ENCODE results near the gene AGAP3. TPM values are rescaled to one million over a fixed set of nuclear protein-coding genes. Genes with fewer than 3 reads are reported as not detected.

AGAP3 gene
- total and polyA plus RNA-seq, 2 of the 4 experiments (the other 2 are of a cell fraction): 35.3 to 93.9 TPM

DNA sequence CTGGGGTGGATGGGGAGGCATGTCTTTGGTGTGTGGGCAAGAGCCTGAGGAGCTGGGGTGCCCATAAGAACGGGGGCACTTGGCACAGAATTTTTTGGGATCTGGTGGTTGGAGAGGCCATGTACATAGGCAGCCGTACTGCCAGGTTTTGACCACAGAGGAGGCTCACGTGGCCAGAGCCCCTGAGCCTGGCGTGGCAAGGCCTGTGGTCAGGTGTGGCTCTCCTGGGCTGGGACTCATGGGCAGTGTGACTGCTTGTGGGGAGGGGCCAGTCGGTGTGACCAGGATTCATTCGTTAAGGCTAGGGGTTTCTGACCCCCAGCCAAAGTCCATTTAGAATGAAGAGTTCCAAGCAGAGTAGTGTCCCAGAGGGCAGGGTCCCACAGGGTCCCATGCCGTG is 38.2 kb downstream of the AGAP3 start:
- H3K27ac ChIP-seq (ENCODE audit: insufficient read depth, low read length): no peak overlapping the region
- POLR2A ChIA-PET (ENCODE audit: unreplicated experiment): no interaction called here
- peaks cover 67% of the 10 kb centered on the region for H3K36me3 ChIP-seq (ENCODE audit: control insufficient read depth, insufficient read depth, low read length)
- no peak overlapping the region for H4K91ac ChIP-seq (ENCODE audit: insufficient read depth, low read depth, low read length)
- no peak overlapping the region for H3K23ac ChIP-seq (ENCODE audit: low read depth, low read length)
- H4K20me1 ChIP-seq (ENCODE audit: insufficient read depth, low read length): peaks cover 32% of the 10 kb centered on the region
- no peak overlapping the region for H2BK5ac ChIP-seq (ENCODE audit: low read depth, low read length, poor library complexity, severe bottlenecking)
- intact Hi-C loops (cut with micrococcal nuclease) (loop anchor here (1.0 to 5.0 kb wide), 2 partner anchors 48 to 178 kb away; no protein-coding TSS in a partner anchor), in situ Hi-C loops (cut with MboI; ENCODE audit: low sequenced_read_pairs) (loop anchor here (10.0 to 25.0 kb wide), 2 partner anchors 180 to 337 kb away; no protein-coding TSS in a partner anchor), dilution Hi-C loops (cut with HindIII; ENCODE audit: low sequenced_read_pairs, unreplicated experiment) (no loop called here)
- no peak overlapping the region for H2BK20ac ChIP-seq (ENCODE audit: low read depth, low read length)
- H3K79me1 ChIP-seq (ENCODE audit: low read depth in 1 of 2, low read length in 2 of 2): peaks cover under 1 to 24% of the 10 kb centered on the region in 2 experiments
- H3K4me3 ChIP-seq (ENCODE audit: insufficient read depth, low read depth, low read length): no peak overlapping the region
- H2BK15ac ChIP-seq (ENCODE audit: low read depth, low read length): no peak overlapping the region
- DNase-seq (no peak), ATAC-seq (ENCODE audit: low read depth) (no peak)
- no peak overlapping the region for H3K56ac ChIP-seq (ENCODE audit: extremely low read depth, insufficient read depth, low read length)
- H2BK120ac ChIP-seq (ENCODE audit: low read depth, low read length): no peak overlapping the region
- no peaks in the 10 kb centered on the region for H3K4me1 ChIP-seq (ENCODE audit: control insufficient read depth, insufficient read depth, low read length)
- no peak overlapping the region for H4K8ac ChIP-seq (ENCODE audit: low read depth in 2 of 2, low read length in 2 of 2)
- 100% methylated on average over 5 of the region's 7 CpGs; no CpG with 5 or more reads in 1 of the 2 experiments for WGBS, 2 experiments (ENCODE audit: extremely low coverage in 2 of 2, insufficient read length in 1 of 2)
- no peak overlapping the region for H3K4ac ChIP-seq (ENCODE audit: low read depth, low read length)
- no peak overlapping the region for H2AK9ac ChIP-seq (replicated peaks; ENCODE audit: low read depth, low read length, poor library complexity)
- H3K14ac ChIP-seq (replicated peaks; ENCODE audit: low read depth, low read length): no peak overlapping the region
- no peak overlapping the region for H2AK5ac ChIP-seq (ENCODE audit: low read depth, low read length)
- H3K9ac ChIP-seq (ENCODE audit: low read depth, low read length): no peak overlapping the region
- H3K9me3 ChIP-seq (ENCODE audit: control insufficient read depth, insufficient read depth, low read length): no peaks in the 10 kb centered on the region
- no peak for TF ChIP-seq RCOR1 (IDR thresholded peaks at IDR 0.05; ENCODE audit: insufficient replicate concordance, low read length)
- TF ChIP-seq FOS (IDR thresholded peaks at IDR 0.05; ENCODE audit: low read depth, low read length): no peak
- no peak for TF ChIP-seq MXI1 (IDR thresholded peaks at IDR 0.05; ENCODE audit: borderline replicate concordance, low read depth, low read length)
- no peak for TF ChIP-seq MAFK (IDR thresholded peaks at IDR 0.05; ENCODE audit: low read depth, low read length)
- TF ChIP-seq, protein P1, sequence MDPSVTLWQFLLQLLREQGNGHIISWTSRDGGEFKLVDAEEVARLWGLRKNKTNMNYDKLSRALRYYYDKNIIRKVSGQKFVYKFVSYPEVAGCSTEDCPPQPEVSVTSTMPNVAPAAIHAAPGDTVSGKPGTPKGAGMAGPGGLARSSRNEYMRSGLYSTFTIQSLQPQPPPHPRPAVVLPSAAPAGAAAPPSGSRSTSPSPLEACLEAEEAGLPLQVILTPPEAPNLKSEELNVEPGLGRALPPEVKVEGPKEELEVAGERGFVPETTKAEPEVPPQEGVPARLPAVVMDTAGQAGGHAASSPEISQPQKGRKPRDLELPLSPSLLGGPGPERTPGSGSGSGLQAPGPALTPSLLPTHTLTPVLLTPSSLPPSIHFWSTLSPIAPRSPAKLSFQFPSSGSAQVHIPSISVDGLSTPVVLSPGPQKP (IDR thresholded peaks at IDR 0.05; ENCODE audit: borderline replicate concordance, low read depth, low read length): no peak
- no peak for TF ChIP-seq CHD1 (IDR thresholded peaks at IDR 0.05; ENCODE audit: low read depth, low read length)
- no peak for TF ChIP-seq MAZ (IDR thresholded peaks at IDR 0.05; ENCODE audit: borderline replicate concordance, low read depth, low read length)
- TF ChIP-seq, protein P2, sequence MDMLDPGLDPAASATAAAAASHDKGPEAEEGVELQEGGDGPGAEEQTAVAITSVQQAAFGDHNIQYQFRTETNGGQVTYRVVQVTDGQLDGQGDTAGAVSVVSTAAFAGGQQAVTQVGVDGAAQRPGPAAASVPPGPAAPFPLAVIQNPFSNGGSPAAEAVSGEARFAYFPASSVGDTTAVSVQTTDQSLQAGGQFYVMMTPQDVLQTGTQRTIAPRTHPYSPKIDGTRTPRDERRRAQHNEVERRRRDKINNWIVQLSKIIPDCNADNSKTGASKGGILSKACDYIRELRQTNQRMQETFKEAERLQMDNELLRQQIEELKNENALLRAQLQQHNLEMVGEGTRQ (IDR thresholded peaks at IDR 0.05; ENCODE audit: low read depth, low read length): no peak
- TF ChIP-seq CEBPB (IDR thresholded peaks at IDR 0.05; ENCODE audit: low read depth, low read length): no peak
- no peak for TF ChIP-seq POLR2A (IDR thresholded peaks at IDR 0.05; ENCODE audit: low read depth, low read length)
- TF ChIP-seq RAD21 (IDR thresholded peaks at IDR 0.05; ENCODE audit: low read length): no peak
- no peak for TF ChIP-seq BHLHE40 (IDR thresholded peaks at IDR 0.05; ENCODE audit: low read depth, low read length)
- TF ChIP-seq NFE2L2 (IDR thresholded peaks at IDR 0.05; ENCODE audit: low read depth, low read length): no peak
- TF ChIP-seq RFX5 (IDR thresholded peaks at IDR 0.05; ENCODE audit: low read depth, low read length): no peak
- TF ChIP-seq, protein P3, sequence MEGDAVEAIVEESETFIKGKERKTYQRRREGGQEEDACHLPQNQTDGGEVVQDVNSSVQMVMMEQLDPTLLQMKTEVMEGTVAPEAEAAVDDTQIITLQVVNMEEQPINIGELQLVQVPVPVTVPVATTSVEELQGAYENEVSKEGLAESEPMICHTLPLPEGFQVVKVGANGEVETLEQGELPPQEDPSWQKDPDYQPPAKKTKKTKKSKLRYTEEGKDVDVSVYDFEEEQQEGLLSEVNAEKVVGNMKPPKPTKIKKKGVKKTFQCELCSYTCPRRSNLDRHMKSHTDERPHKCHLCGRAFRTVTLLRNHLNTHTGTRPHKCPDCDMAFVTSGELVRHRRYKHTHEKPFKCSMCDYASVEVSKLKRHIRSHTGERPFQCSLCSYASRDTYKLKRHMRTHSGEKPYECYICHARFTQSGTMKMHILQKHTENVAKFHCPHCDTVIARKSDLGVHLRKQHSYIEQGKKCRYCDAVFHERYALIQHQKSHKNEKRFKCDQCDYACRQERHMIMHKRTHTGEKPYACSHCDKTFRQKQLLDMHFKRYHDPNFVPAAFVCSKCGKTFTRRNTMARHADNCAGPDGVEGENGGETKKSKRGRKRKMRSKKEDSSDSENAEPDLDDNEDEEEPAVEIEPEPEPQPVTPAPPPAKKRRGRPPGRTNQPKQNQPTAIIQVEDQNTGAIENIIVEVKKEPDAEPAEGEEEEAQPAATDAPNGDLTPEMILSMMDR (conservative IDR thresholded peaks at IDR 0.05; ENCODE audit: low read depth, low read length): no peak
- no peak for TF ChIP-seq SMC3 (IDR thresholded peaks at IDR 0.05; ENCODE audit: low read depth, low read length)
- H4K5ac ChIP-seq (ENCODE audit: low read depth, low read length): no peak overlapping the region
- H3K27me3 ChIP-seq (ENCODE audit: control insufficient read depth, insufficient read depth, low read length): no peaks in the 10 kb centered on the region
- BruUV-seq (replicated peaks): no TSS peak
- no peak overlapping the region for H2AFZ ChIP-seq (replicated peaks; ENCODE audit: low read length, poor library complexity)
- no peaks in the 10 kb centered on the region for H3K9me1 ChIP-seq (ENCODE audit: insufficient read depth, low read length)
- CTCF ChIA-PET: interaction anchor here (0.5 to 1.0 kb wide), 5 partner anchors 9 to 119 kb away, joined by 3 to 11 read pairs (median 3); no protein-coding TSS in a partner anchor
- no peak overlapping the region for H3K18ac ChIP-seq (ENCODE audit: low read depth, low read length)
- no peak overlapping the region for H3K4me2 ChIP-seq (ENCODE audit: low read depth, low read length)
